Liver (tissue), 9 donors: ENCODE data around the gene BLM. TPM values are rescaled to one million over a fixed set of nuclear protein-coding genes. Genes with fewer than 3 reads are reported as not detected.

Experiments
- DNase-seq: peaks from one replicate; pipeline ENCODE4 v3.0.0-alpha.2; 2017; ENCODE audit warnings: low spot score
- H3K27ac ChIP-seq, 2 donors: one replicate each; pipeline ENCODE4 v1.7.0; 2013; ENCODE audit warnings: inconsistent platforms in 2 of 2, low read length in 2 of 2, control low read depth in 1 of 2, low read depth in 1 of 2, mild to moderate bottlenecking in 1 of 2
- H3K27me3 ChIP-seq, 4 donors: one replicate each; pipeline versions ENCODE4 v1.6.1 to v1.7.0; 2013; ENCODE audit warnings: low read length in 3 of 4, inconsistent platforms in 1 of 4, mild to moderate bottlenecking in 1 of 4, moderate library complexity in 1 of 4; ENCODE audit not compliant: control insufficient read depth in 4 of 4, insufficient read depth in 4 of 4
- H3K36me3 ChIP-seq, 4 donors: one replicate each; pipeline versions ENCODE4 v1.6.1 to v1.7.0; 2013; ENCODE audit warnings: low read length in 3 of 4, mild to moderate bottlenecking in 3 of 4, low read depth in 1 of 4, moderate library complexity in 1 of 4; ENCODE audit not compliant: control insufficient read depth in 4 of 4, insufficient read depth in 3 of 4
- H3K4me1 ChIP-seq, 4 donors: one replicate each; pipeline versions ENCODE4 v1.6.1 to v1.7.0; 2013; ENCODE audit warnings: low read length in 3 of 4, mild to moderate bottlenecking in 3 of 4, moderate library complexity in 1 of 4; ENCODE audit not compliant: control insufficient read depth in 4 of 4, insufficient read depth in 4 of 4
- H3K4me3 ChIP-seq, 3 donors: one replicate each; pipeline versions ENCODE4 v1.6.1 to v1.7.0; 2013; ENCODE audit warnings: low read length in 3 of 3, control low read depth in 1 of 3, low read depth in 1 of 3, mild to moderate bottlenecking in 1 of 3
- H3K9ac ChIP-seq, 2 donors: one replicate each; pipeline ENCODE4 v1.7.0; 2013; ENCODE audit warnings: low read length in 2 of 2, mild to moderate bottlenecking in 2 of 2, moderate library complexity in 2 of 2, control low read depth in 1 of 2, low read depth in 1 of 2
- H3K9me3 ChIP-seq, 4 donors: one replicate each; pipeline versions ENCODE4 v1.6.1 to v1.7.0; 2013; ENCODE audit warnings: low read length in 3 of 4; ENCODE audit not compliant: control insufficient read depth in 4 of 4
- EGR1 ChIP-seq, 2 donors: IDR thresholded peaks; 2 replicates each; pipeline ENCODE4 v1.6.1; 2016 to 2018; ENCODE audit warnings: antibody characterized with exemption in 2 of 2, low read depth in 2 of 2
- FOXA2 ChIP-seq: IDR thresholded peaks from 2 replicates; pipeline ENCODE4 v1.6.1; 2016; ENCODE audit warnings: antibody characterized with exemption
- GABPA ChIP-seq, 2 donors: IDR thresholded peaks in 1 of 2; conservative IDR thresholded peaks in 1 of 2; 2 replicates each; pipeline ENCODE4 v1.6.1; 2016; ENCODE audit warnings: antibody characterized with exemption in 2 of 2, mild to moderate bottlenecking in 1 of 2, moderate library complexity in 1 of 2
- HNF4A ChIP-seq, 2 donors: conservative IDR thresholded peaks; 2 replicates each; pipeline ENCODE4 v1.6.1; 2016; ENCODE audit warnings: antibody characterized with exemption in 2 of 2, mild to moderate bottlenecking in 2 of 2
- HNF4G ChIP-seq: IDR thresholded peaks from 2 replicates; pipeline ENCODE4 v1.6.1; 2016; ENCODE audit warnings: antibody characterized with exemption
- JUND ChIP-seq, 2 donors: IDR thresholded peaks; 2 replicates each; pipeline ENCODE4 v1.6.1; 2016; ENCODE audit warnings: antibody characterized with exemption in 2 of 2
- MAX ChIP-seq: IDR thresholded peaks from 2 replicates; pipeline ENCODE4 v1.6.1; 2016; ENCODE audit warnings: antibody characterized with exemption
- NR2F2 ChIP-seq: IDR thresholded peaks from 2 replicates; pipeline ENCODE4 v1.6.1; 2016; ENCODE audit warnings: antibody characterized with exemption
- RXRA ChIP-seq, 2 donors: IDR thresholded peaks; 2 replicates each; pipeline ENCODE4 v1.6.1; 2017 to 2018; ENCODE audit warnings: antibody characterized with exemption in 2 of 2, mild to moderate bottlenecking in 1 of 2
- SP1 ChIP-seq: IDR thresholded peaks from 2 replicates; pipeline ENCODE4 v1.6.1; 2018; ENCODE audit warnings: antibody characterized with exemption, mild to moderate bottlenecking
- YY1 ChIP-seq: IDR thresholded peaks from 2 replicates; pipeline ENCODE4 v1.6.1; 2016; ENCODE audit warnings: antibody characterized with exemption, mild to moderate bottlenecking
- ZBTB33 ChIP-seq: IDR thresholded peaks from 2 replicates; pipeline ENCODE4 v1.6.1; 2016; ENCODE audit warnings: antibody characterized with exemption
- WGBS: extraction: QIAGEN DNeasy Blood & Tissue Kit; methylation state at CpG from one replicate; pipeline ENCODE4 v1.1.7; 2013; 5-methylcytosine and 5-hydroxymethylcytosine counted together
- polyA plus RNA-seq, 2 donors: library from polyadenylated mRNA; stranded (reverse) in 1 of 2; unstranded in 1 of 2; fragments of 200-250 nt in 1 of 2; fragments of >200 nt in 1 of 2; fragmentation: Nextera tagmentation in 1 of 2; extraction: Ambion mirVana in 1 of 2; gene quantifications; one replicate each; pipeline versions ENCODE4 v1.2.1 to v1.2.3, GENCODE V29; 2013 to 2015
- total RNA-seq, 2 donors: library from RNA; depleted of rRNA; stranded (reverse); fragments of >200 nt; gene quantifications; one replicate each; pipeline ENCODE4 v1.2.3, GENCODE V29; 2014
- TF ChIP-seq, protein P1 (sequence below): IDR thresholded peaks from 2 replicates; pipeline ENCODE4 v1.6.1; 2016; ENCODE audit warnings: antibody characterized with exemption, mild to moderate bottlenecking
- TF ChIP-seq, protein P2 (sequence below): IDR thresholded peaks from 2 replicates; pipeline ENCODE4 v1.6.1; 2016; ENCODE audit warnings: antibody characterized with exemption
- TF ChIP-seq, protein P3 (sequence below): fragments of 150-350 bp; IDR thresholded peaks from 2 replicates; pipeline ENCODE4 v1.5.1; 2017; ENCODE audit warnings: improper control_type of control experiment, low read depth, low read length; ENCODE audit not compliant: missing input control
- donor health status: healthy.
- donor health status: healthy.
- donor health status: healthy.
- donor health status: healthy.
- donor health status: healthy.

Gene BLM
- total and polyA plus RNA-seq, 4 donors, result 0.33 to 15.1 (median 0.41) TPM

- no peak overlapping the region for H3K9ac ChIP-seq
- no peaks in the 10 kb centered on the region for H3K27me3 ChIP-seq
- whole genome bisulfite sequencing, result 83% methylated on average over 13 of the region's 13 CpGs
- H3K4me3 ChIP-seq, result no peak overlapping the region
- TF ChIP-seq NR2F2 (no peak), EGR1 (IDR thresholded peaks at IDR 0.05; ENCODE audit: low read depth in 2 of 2) (no peak), ZBTB33 (no peak), GABPA (IDR thresholded peaks at IDR 0.05 in 1 of 2, conservative IDR thresholded peaks at IDR 0.05 in 1 of 2) (no peak), RXRA (IDR thresholded peaks at IDR 0.05) (no peak), FOXA2 (no peak), HNF4G (no peak), MAX (no peak), SP1 (no peak), JUND (IDR thresholded peaks at IDR 0.05) (no peak), HNF4A (conservative IDR thresholded peaks at IDR 0.05) (no peak), YY1 (no peak)
- TF ChIP-seq, protein P1, sequence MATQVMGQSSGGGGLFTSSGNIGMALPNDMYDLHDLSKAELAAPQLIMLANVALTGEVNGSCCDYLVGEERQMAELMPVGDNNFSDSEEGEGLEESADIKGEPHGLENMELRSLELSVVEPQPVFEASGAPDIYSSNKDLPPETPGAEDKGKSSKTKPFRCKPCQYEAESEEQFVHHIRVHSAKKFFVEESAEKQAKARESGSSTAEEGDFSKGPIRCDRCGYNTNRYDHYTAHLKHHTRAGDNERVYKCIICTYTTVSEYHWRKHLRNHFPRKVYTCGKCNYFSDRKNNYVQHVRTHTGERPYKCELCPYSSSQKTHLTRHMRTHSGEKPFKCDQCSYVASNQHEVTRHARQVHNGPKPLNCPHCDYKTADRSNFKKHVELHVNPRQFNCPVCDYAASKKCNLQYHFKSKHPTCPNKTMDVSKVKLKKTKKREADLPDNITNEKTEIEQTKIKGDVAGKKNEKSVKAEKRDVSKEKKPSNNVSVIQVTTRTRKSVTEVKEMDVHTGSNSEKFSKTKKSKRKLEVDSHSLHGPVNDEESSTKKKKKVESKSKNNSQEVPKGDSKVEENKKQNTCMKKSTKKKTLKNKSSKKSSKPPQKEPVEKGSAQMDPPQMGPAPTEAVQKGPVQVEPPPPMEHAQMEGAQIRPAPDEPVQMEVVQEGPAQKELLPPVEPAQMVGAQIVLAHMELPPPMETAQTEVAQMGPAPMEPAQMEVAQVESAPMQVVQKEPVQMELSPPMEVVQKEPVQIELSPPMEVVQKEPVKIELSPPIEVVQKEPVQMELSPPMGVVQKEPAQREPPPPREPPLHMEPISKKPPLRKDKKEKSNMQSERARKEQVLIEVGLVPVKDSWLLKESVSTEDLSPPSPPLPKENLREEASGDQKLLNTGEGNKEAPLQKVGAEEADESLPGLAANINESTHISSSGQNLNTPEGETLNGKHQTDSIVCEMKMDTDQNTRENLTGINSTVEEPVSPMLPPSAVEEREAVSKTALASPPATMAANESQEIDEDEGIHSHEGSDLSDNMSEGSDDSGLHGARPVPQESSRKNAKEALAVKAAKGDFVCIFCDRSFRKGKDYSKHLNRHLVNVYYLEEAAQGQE, result no peak
- TF ChIP-seq, protein P2, sequence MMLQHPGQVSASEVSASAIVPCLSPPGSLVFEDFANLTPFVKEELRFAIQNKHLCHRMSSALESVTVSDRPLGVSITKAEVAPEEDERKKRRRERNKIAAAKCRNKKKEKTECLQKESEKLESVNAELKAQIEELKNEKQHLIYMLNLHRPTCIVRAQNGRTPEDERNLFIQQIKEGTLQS, result no peak
- TF ChIP-seq, protein P3, sequence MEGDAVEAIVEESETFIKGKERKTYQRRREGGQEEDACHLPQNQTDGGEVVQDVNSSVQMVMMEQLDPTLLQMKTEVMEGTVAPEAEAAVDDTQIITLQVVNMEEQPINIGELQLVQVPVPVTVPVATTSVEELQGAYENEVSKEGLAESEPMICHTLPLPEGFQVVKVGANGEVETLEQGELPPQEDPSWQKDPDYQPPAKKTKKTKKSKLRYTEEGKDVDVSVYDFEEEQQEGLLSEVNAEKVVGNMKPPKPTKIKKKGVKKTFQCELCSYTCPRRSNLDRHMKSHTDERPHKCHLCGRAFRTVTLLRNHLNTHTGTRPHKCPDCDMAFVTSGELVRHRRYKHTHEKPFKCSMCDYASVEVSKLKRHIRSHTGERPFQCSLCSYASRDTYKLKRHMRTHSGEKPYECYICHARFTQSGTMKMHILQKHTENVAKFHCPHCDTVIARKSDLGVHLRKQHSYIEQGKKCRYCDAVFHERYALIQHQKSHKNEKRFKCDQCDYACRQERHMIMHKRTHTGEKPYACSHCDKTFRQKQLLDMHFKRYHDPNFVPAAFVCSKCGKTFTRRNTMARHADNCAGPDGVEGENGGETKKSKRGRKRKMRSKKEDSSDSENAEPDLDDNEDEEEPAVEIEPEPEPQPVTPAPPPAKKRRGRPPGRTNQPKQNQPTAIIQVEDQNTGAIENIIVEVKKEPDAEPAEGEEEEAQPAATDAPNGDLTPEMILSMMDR, result no peak
- no peaks in the 10 kb centered on the region for H3K4me1 ChIP-seq
- no peak for DNase-seq
- H3K9me3 ChIP-seq, result no peaks in the 10 kb centered on the region
- H3K27ac ChIP-seq, result no peak overlapping the region
- H3K36me3 ChIP-seq, result no peaks in the 10 kb centered on the region
Measured at GRCh38 chr15:90814191-90814821, 97.2 kb downstream of the BLM start.
